Body of pancreas (tissue), 4 donors: ENCODE results near the gene GPR142. TPM values are rescaled to one million over a fixed set of nuclear protein-coding genes. Genes with fewer than 3 reads are reported as not detected.

Experiments used
- ATAC-seq: fragments of 150-250 bp; one replicate; pipeline ENCODE4 v1.9.1; 2016
- DNase-seq, 4 donors: peaks; one replicate each; pipeline ENCODE4 v3.0.0-alpha.2; 2019
- H3K27ac ChIP-seq, 4 donors: fragments of 200-600 bp; sonication (generic); 1 replicate in 3 of 4; 2 replicates in 1 of 4; pipeline versions ENCODE4 v1.5.1 to v1.6.1; 2016 to 2019; ENCODE audit warnings: mild to moderate bottlenecking in 1 of 4, mixed read lengths in 1 of 4, moderate library complexity in 1 of 4
- H3K27me3 ChIP-seq, 2 donors: fragments of 200-600 bp; sonication (generic); one replicate each; pipeline ENCODE4 v1.6.0; 2016; ENCODE audit warnings: mild to moderate bottlenecking in 1 of 2
- H3K36me3 ChIP-seq, 2 donors: fragments of 200-600 bp; sonication (generic); replicated peaks in 1 of 2; 2 replicates each; pipeline ENCODE4 v1.5.1; 2016; ENCODE audit warnings: low read depth in 2 of 2; ENCODE audit not compliant: insufficient read depth in 1 of 2
- H3K4me1 ChIP-seq: fragments of 200-600 bp; sonication (generic); one replicate; pipeline ENCODE4 v1.6.0; 2016
- H3K4me3 ChIP-seq, 2 donors: fragments of 200-600 bp; sonication (generic); 1 replicate in 1 of 2; 2 replicates in 1 of 2; pipeline ENCODE4 v1.5.1; 2016 to 2019
- H3K9me3 ChIP-seq, 3 donors: fragments of 200-600 bp; sonication (generic); 1 replicate in 2 of 3; 2 replicates in 1 of 3; pipeline ENCODE4 v1.5.1; 2016
- CTCF ChIP-seq, 7 experiments: fragments of 450-650 bp in 4 of 7; fragments of 200-600 bp in 3 of 7; sonication (generic) in 3 of 7; IDR thresholded peaks; one replicate each; pipeline ENCODE4 v1.5.1; 2016 to 2019; ENCODE audit warnings: antibody characterized with exemption in 7 of 7
- POLR2A ChIP-seq, 3 donors: fragments of 450-650 bp; IDR thresholded peaks; one replicate each; pipeline ENCODE4 v1.6.1; 2016; ENCODE audit warnings: antibody characterized with exemption in 3 of 3, mild to moderate bottlenecking in 2 of 3
- WGBS, 2 donors: methylation state at CpG; one replicate each; pipeline ENCODE4 v1.1.5; 2017; 5-methylcytosine and 5-hydroxymethylcytosine counted together
- intact Hi-C: fragments of 100-400 bp; cut with DNase I; formaldehyde crosslinking; loops from one replicate; pipeline ENCODE4 v1.15.1; 2023
- total RNA-seq, 2 donors: library from RNA; depleted of rRNA; stranded (reverse); fragments of >200 nt; gene quantifications; one replicate each; pipeline ENCODE4 v1.1.0, GENCODE V29; 2016

GPR142 gene
- total RNA-seq, 2 donors from 2014 or later: 0.52 to 0.66 TPM

- H3K27me3 ChIP-seq: peaks cover 0 to 20% of the 10 kb centered on the region in 2 donors
- no peak for ATAC-seq
- H3K9me3 ChIP-seq: no peaks in the 10 kb centered on the region
- H3K4me3 ChIP-seq: no peak overlapping the region
- TF ChIP-seq CTCF (IDR thresholded peaks at IDR 0.05): no peak
- no peak for TF ChIP-seq POLR2A (IDR thresholded peaks at IDR 0.05)
- no peaks in the 10 kb centered on the region for H3K36me3 ChIP-seq
- 49 to 77% methylated on average over 6 to 8 of the region's 8 CpGs for whole genome bisulfite sequencing, 2 donors
- intact Hi-C loops: loop anchor here (10.0 kb wide), 1 partner anchor 150 kb away; the partner anchor contains the start of gene RPL38
- no peak for DNase-seq
- H3K4me1 ChIP-seq: peaks cover 14% of the 10 kb centered on the region
- no peak overlapping the region for H3K27ac ChIP-seq
Observed at GRCh38 chr17:74355065-74355464, 12.2 kb upstream of the GPR142 start.

- H3K4me1 ChIP-seq: peaks cover 24% of the 10 kb centered on the region
- H3K27me3 ChIP-seq: peaks cover 0 to 26% of the 10 kb centered on the region in 2 donors
- no peaks in the 10 kb centered on the region for H3K9me3 ChIP-seq
- 3% methylated on average over 87 of the region's 105 CpGs; no CpG with 5 or more reads in 1 of the 2 donors for WGBS, 2 donors
- H3K36me3 ChIP-seq: no peaks in the 10 kb centered on the region
- H3K4me3 ChIP-seq: no peak overlapping the region
- intact Hi-C loops: loop anchor here (10.0 kb wide), 1 partner anchor 152 kb away; the partner anchor contains the start of gene RPL38
- DNase-seq (peak in 1 of 4 donors; percentile 23), ATAC-seq (no peak)
- H3K27ac ChIP-seq: no peak overlapping the region
- no peak for TF ChIP-seq POLR2A (IDR thresholded peaks at IDR 0.05)
- TF ChIP-seq CTCF (IDR thresholded peaks at IDR 0.05): no peak
Observed at GRCh38 chr17:74356646-74357465, 10.4 kb upstream of the GPR142 start.

GRCh38 chr17:74357466-74357809 lies 9.9 kb upstream of the GPR142 start:
- Histone ChIP-seq H3K4me1 (peaks cover 26% of the 10 kb centered on the region), H3K4me3 (no peak overlapping the region), H3K27ac (no peak overlapping the region), H3K27me3 (peaks cover 0 to 26% of the 10 kb centered on the region in 2 donors), H3K9me3 (no peaks in the 10 kb centered on the region), H3K36me3 (no peaks in the 10 kb centered on the region)
- intact Hi-C loops: loop anchor here (10.0 kb wide), 1 partner anchor 153 kb away; the partner anchor contains the start of gene RPL38
- 0 to 19% methylated on average over 1 to 25 of the region's 32 CpGs for WGBS, 2 donors
- DNase-seq (no peak), ATAC-seq (no peak)
- TF ChIP-seq CTCF (IDR thresholded peaks at IDR 0.05) (no peak), POLR2A (IDR thresholded peaks at IDR 0.05) (no peak)

GRCh38 chr17:74358697-74359096 lies 8.6 kb upstream of the GPR142 start:
- no peaks in the 10 kb centered on the region for H3K36me3 ChIP-seq
- peaks cover 0 to 26% of the 10 kb centered on the region in 2 donors for H3K27me3 ChIP-seq
- peaks cover 26% of the 10 kb centered on the region for H3K4me1 ChIP-seq
- TF ChIP-seq POLR2A (IDR thresholded peaks at IDR 0.05): no peak
- no peak for TF ChIP-seq CTCF (IDR thresholded peaks at IDR 0.05)
- intact Hi-C loops: loop anchor here (10.0 kb wide), 1 partner anchor 154 kb away; the partner anchor contains the start of gene RPL38
- WGBS, 2 donors: 63 to 66% methylated on average over 9 of the region's 9 CpGs
- H3K4me3 ChIP-seq: no peak overlapping the region
- no peak overlapping the region for H3K27ac ChIP-seq
- no peak for ATAC-seq
- H3K9me3 ChIP-seq: no peaks in the 10 kb centered on the region
- no peak for DNase-seq
